ENCODE results near the gene MCAT.
A peak's percentile ranks its signal among the peaks of the same experiment; 100 is the strongest.

Gene MCAT, protein sequence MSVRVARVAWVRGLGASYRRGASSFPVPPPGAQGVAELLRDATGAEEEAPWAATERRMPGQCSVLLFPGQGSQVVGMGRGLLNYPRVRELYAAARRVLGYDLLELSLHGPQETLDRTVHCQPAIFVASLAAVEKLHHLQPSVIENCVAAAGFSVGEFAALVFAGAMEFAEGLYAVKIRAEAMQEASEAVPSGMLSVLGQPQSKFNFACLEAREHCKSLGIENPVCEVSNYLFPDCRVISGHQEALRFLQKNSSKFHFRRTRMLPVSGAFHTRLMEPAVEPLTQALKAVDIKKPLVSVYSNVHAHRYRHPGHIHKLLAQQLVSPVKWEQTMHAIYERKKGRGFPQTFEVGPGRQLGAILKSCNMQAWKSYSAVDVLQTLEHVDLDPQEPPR
- long read RNA-seq, transcript MCAT-201 (4 exons, 2,056 nt), result major isoform, 125 of 204 reads
- long read RNA-seq, transcript MCAT-202 (3 exons, 1,134 nt), result minor isoform, 66 of 204 reads
- long read RNA-seq, partial matches to known transcripts, result 0 of 204 reads
- long read RNA-seq, other reads (novel, unspliced or antisense), result 13 of 204 reads

GRCh38 chr22:43142880-43143562 lies at the start of gene MCAT:
Gene MCAT, minus strand, starts transcription at chr22:43143398. Its CDS starts 50 bp downstream, at chr22:43143348.
- H3K27ac ChIP-seq (replicated peaks), result peak within 1 kb of the TSS; percentile 86
- no peaks in the 10 kb centered on the region for H3K27me3 ChIP-seq (ENCODE audit: insufficient read depth, poor library complexity, severe bottlenecking)
- TF ChIP-seq CTCF (IDR thresholded peaks at IDR 0.05; ENCODE audit: insufficient read depth, low read length), result no peak
- TF ChIP-seq POLR2AphosphoS5 (IDR thresholded peaks at IDR 0.05; ENCODE audit: low read depth), result peak; percentile 46
- TF ChIP-seq, protein P1, sequence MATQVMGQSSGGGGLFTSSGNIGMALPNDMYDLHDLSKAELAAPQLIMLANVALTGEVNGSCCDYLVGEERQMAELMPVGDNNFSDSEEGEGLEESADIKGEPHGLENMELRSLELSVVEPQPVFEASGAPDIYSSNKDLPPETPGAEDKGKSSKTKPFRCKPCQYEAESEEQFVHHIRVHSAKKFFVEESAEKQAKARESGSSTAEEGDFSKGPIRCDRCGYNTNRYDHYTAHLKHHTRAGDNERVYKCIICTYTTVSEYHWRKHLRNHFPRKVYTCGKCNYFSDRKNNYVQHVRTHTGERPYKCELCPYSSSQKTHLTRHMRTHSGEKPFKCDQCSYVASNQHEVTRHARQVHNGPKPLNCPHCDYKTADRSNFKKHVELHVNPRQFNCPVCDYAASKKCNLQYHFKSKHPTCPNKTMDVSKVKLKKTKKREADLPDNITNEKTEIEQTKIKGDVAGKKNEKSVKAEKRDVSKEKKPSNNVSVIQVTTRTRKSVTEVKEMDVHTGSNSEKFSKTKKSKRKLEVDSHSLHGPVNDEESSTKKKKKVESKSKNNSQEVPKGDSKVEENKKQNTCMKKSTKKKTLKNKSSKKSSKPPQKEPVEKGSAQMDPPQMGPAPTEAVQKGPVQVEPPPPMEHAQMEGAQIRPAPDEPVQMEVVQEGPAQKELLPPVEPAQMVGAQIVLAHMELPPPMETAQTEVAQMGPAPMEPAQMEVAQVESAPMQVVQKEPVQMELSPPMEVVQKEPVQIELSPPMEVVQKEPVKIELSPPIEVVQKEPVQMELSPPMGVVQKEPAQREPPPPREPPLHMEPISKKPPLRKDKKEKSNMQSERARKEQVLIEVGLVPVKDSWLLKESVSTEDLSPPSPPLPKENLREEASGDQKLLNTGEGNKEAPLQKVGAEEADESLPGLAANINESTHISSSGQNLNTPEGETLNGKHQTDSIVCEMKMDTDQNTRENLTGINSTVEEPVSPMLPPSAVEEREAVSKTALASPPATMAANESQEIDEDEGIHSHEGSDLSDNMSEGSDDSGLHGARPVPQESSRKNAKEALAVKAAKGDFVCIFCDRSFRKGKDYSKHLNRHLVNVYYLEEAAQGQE (IDR thresholded peaks at IDR 0.05; ENCODE audit: insufficient replicate concordance, low read depth), result no peak
- peak; percentile 97 for TF ChIP-seq GABPA (IDR thresholded peaks at IDR 0.05; ENCODE audit: low read depth)
- no peak for TF ChIP-seq SPI1 (IDR thresholded peaks at IDR 0.05; ENCODE audit: borderline replicate concordance, low read depth)
- H3K4me3 ChIP-seq (replicated peaks; ENCODE audit: insufficient read depth, low read length), result peak within 1 kb of the TSS; percentile 98
- DNase-seq (ENCODE audit: low read depth in 1 of 2, low spot score in 1 of 2), result peak; percentile 81 to 83

DNA sequence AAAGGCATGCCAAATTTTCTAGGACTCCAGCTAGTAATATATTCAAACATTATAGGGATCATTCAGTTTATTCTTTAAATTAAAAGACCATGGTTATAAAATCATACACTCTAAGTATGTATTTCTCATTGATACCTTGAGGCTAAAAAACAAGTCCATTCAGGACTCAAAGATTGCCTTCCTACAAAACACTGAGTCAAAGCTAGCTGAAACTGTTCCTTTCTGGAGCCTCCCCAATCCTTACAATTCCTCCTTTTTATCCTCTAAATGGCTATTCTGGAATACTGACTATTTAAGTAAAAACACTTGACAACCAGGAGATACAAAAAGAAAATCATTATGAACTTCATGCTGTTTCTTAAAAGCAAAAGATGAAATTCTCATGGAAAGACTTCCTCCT lies 48.6 kb upstream of the MCAT start:
- DNase-seq (ENCODE audit: low read depth in 1 of 2, low spot score in 1 of 2), result no peak
- Histone ChIP-seq H3K27me3 (ENCODE audit: insufficient read depth, poor library complexity, severe bottlenecking) (no peaks in the 10 kb centered on the region), H3K4me3 (replicated peaks; ENCODE audit: insufficient read depth, low read length) (no peak overlapping the region), H3K27ac (replicated peaks) (no peak overlapping the region)
- TF ChIP-seq, protein P1 (IDR thresholded peaks at IDR 0.05; ENCODE audit: insufficient replicate concordance, low read depth), result no peak
- TF ChIP-seq CTCF (IDR thresholded peaks at IDR 0.05; ENCODE audit: insufficient read depth, low read length) (no peak), SPI1 (IDR thresholded peaks at IDR 0.05; ENCODE audit: borderline replicate concordance, low read depth) (no peak), POLR2AphosphoS5 (IDR thresholded peaks at IDR 0.05; ENCODE audit: low read depth) (no peak), GABPA (IDR thresholded peaks at IDR 0.05; ENCODE audit: low read depth) (no peak)

DNA sequence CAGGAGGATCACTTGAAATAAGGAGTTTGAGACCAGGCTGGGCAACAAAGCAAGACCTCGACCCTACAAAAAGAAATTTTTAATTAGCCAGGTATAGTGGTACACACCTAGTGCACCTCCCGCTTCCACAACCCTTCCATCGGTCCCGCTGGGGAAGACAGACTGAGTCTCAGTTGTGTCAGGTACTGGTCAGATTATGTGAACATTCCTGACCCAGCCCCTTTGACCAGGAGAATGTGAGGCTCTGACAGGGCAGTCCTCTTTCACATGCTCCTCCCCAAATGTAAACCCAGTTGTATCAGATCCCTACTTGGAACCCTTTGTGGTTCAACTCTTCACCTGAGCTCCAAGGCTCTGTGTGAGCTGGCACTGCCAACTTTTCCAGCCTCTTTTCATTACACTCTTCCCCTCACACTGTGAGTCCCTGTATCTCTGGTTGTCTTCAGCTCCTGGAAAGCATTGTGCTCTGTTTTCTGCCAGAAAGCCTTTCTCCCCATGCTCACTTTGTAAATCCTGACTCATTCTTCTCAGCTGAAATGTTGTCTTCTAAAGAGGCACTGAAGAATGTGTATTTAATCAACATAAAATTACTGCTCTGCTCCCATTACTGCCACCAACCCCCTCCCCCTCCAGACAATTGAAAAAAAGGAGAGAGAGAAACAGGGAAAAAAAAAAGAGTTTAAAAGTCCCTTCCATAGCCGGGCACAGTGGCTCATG lies 45.8 kb upstream of the MCAT start:
- H3K27ac ChIP-seq (replicated peaks), result no peak overlapping the region
- no peak overlapping the region for H3K4me3 ChIP-seq (replicated peaks; ENCODE audit: insufficient read depth, low read length)
- TF ChIP-seq, protein P1 (IDR thresholded peaks at IDR 0.05; ENCODE audit: insufficient replicate concordance, low read depth), result no peak
- TF ChIP-seq CTCF (IDR thresholded peaks at IDR 0.05; ENCODE audit: insufficient read depth, low read length), result no peak
- no peak for TF ChIP-seq SPI1 (IDR thresholded peaks at IDR 0.05; ENCODE audit: borderline replicate concordance, low read depth)
- no peak for TF ChIP-seq POLR2AphosphoS5 (IDR thresholded peaks at IDR 0.05; ENCODE audit: low read depth)
- TF ChIP-seq GABPA (IDR thresholded peaks at IDR 0.05; ENCODE audit: low read depth), result no peak
- H3K27me3 ChIP-seq (ENCODE audit: insufficient read depth, poor library complexity, severe bottlenecking), result no peaks in the 10 kb centered on the region
- no peak for DNase-seq (ENCODE audit: low read depth in 1 of 2, low spot score in 1 of 2)

All from HL-60 (cell line).